GM12878 (cell line): ENCODE data around the gene NUPR1. TPM values are rescaled to one million over a fixed set of nuclear protein-coding genes. Genes with fewer than 3 reads are reported as not detected.

ENCODE experiments used
- ATAC-seq: fragments of 200-7000 bp; cut with Tn5 transposase; 3 replicates; pipeline ENCODE4 v1.9.1; 2020; ENCODE audit warnings: mild to moderate bottlenecking, moderate library complexity
- Bru-seq: library from RNA; stranded (reverse); fragments of 400-500 nt; gene quantifications from one replicate; lab custom pipeline; 2021; lab: Mats Ljungman, UMichigan
- BruChase-seq, 2 experiments: library from RNA; stranded (reverse); fragments of 400-500 nt; gene quantifications; one replicate each; lab custom pipeline; 2021; lab: Mats Ljungman, UMichigan
- BruUV-seq: library from RNA; stranded (reverse); fragments of 400-500 nt; replicated peaks from 2 replicates; lab custom pipeline; 2021; lab: Mats Ljungman, UMichigan
- CTCF ChIA-PET: fragments of 300-600 bp; sonication (Branson Sonifier 250); formaldehyde crosslinking; extraction: SDS; loops from one replicate; lab custom pipeline; 2021; ENCODE audit warnings: inconsistent platforms; lab: Yijun Ruan, JAX
- POLR2A ChIA-PET: fragments of 350-600 bp; formaldehyde crosslinking; extraction: SDS; loops from one replicate; lab custom pipeline; 2021; ENCODE audit warnings: inconsistent platforms; lab: Charles Lee
- RAD21 ChIA-PET: fragments of 300-600 bp; sonication (Branson Sonifier 250); formaldehyde crosslinking; loops from one replicate; lab custom pipeline; 2023; ENCODE audit warnings: antibody characterized with exemption; ENCODE audit not compliant: unreplicated experiment; lab: Charles Lee
- SMC1A ChIA-PET: fragments of 300-600 bp; sonication (Branson Sonifier 250); formaldehyde crosslinking; loops from one replicate; lab custom pipeline; 2023; ENCODE audit not compliant: unreplicated experiment, uncharacterized antibody; lab: Charles Lee
- DNase-seq: peaks from one replicate; pipeline ENCODE4 v3.0.0-alpha.2; 2011; ENCODE audit warnings: low read depth, low spot score
- FAIRE-seq: peaks from 3 replicates; lab custom pipeline; 2011; peaks lifted over from hg19 to GRCh38; lab: Jason Lieb, UNC
- H2AFZ ChIP-seq: 2 replicates; pipeline ENCODE4 v1.6.0; 2011; ENCODE audit warnings: low read depth, low read length, control low read depth; ENCODE audit not compliant: control insufficient read depth
- H3K27ac ChIP-seq: 2 replicates; pipeline ENCODE4 v1.5.1; 2011; ENCODE audit warnings: control low read depth; ENCODE audit not compliant: control insufficient read depth, insufficient read depth
- H3K27me3 ChIP-seq, 2 experiments: replicated peaks in 1 of 2; 2 replicates each; pipeline versions ENCODE4 v1.6.0 to v1.6.1; 2011; ENCODE audit warnings: low read length in 1 of 2; ENCODE audit not compliant: control insufficient read depth in 2 of 2, insufficient read depth in 2 of 2
- H3K36me3 ChIP-seq, 2 experiments: 2 replicates each; pipeline ENCODE4 v1.5.1; 2011; ENCODE audit warnings: low read length in 1 of 2; ENCODE audit not compliant: control insufficient read depth in 2 of 2, insufficient read depth in 2 of 2
- H3K4me1 ChIP-seq: 2 replicates; pipeline ENCODE4 v1.6.1; 2011; ENCODE audit warnings: mild to moderate bottlenecking, low read length, moderate library complexity, mixed read lengths; ENCODE audit not compliant: control insufficient read depth, insufficient read depth
- H3K4me2 ChIP-seq: 2 replicates; pipeline ENCODE4 v1.6.0; 2011; ENCODE audit warnings: control low read depth; ENCODE audit not compliant: control insufficient read depth, insufficient read depth
- H3K4me3 ChIP-seq: fragments of 200-600 bp; sonication (generic); 2 replicates; pipeline ENCODE4 v1.5.1; 2016
- H3K79me2 ChIP-seq: 2 replicates; pipeline ENCODE4 v1.6.0; 2011; ENCODE audit warnings: low read length; ENCODE audit not compliant: control insufficient read depth, insufficient read depth
- H3K9ac ChIP-seq: 2 replicates; pipeline ENCODE4 v1.8.0; 2011; ENCODE audit warnings: low read length, control low read depth, mixed read lengths; ENCODE audit not compliant: control insufficient read depth, insufficient read depth
- H3K9me3 ChIP-seq: replicated peaks from 3 replicates; pipeline ENCODE4 v1.5.1; 2011; ENCODE audit warnings: mild to moderate bottlenecking, low read length; ENCODE audit not compliant: control insufficient read depth, insufficient read depth
- H4K20me1 ChIP-seq: 2 replicates; pipeline ENCODE4 v1.6.0; 2011; ENCODE audit not compliant: control insufficient read depth, insufficient read depth
- MEF2B ChIP-seq: fragments of 450-650 bp; IDR thresholded peaks from 2 replicates; pipeline ENCODE4 v1.6.1; 2018; ENCODE audit warnings: mild to moderate bottlenecking, moderate library complexity; ENCODE audit not compliant: partially characterized antibody, poor library complexity, severe bottlenecking
- PML ChIP-seq: IDR thresholded peaks from 2 replicates; pipeline ENCODE4 v1.6.1; 2012; ENCODE audit warnings: low read length, inconsistent platforms
- POLR2AphosphoS2 ChIP-seq: IDR thresholded peaks from 2 replicates; pipeline ENCODE4 v1.6.1; 2011; ENCODE audit warnings: low read depth, mild to moderate bottlenecking, low read length, improper control_type of control experiment, moderate library complexity
- WGBS: methylation state at CpG from one replicate; pipeline ENCODE4 v1.1.6; 2016; ENCODE audit warnings: low lambda C conversion rate; ENCODE audit not compliant: insufficient replicate concordance, insufficient coverage; ENCODE audit errors: missing lambda C conversion rate; 5-methylcytosine and 5-hydroxymethylcytosine counted together
- in situ Hi-C: fragments of 300-500 bp; cut with MboI; formaldehyde crosslinking; loops from 9 replicates; pipeline ENCODE4 v1.14.3; 2018; ENCODE audit warnings: mixed read lengths
- intact Hi-C: fragments of 100-400 bp; cut with micrococcal nuclease; formaldehyde crosslinking; loops from one replicate; pipeline ENCODE4 v1.14.2; 2022; ENCODE audit not compliant: unreplicated experiment
- long read RNA-seq, 2 experiments: library from polyadenylated mRNA; unstranded; transcript quantifications; one replicate each; pipeline ENCODE4 v2.0.0, GENCODE V29; 2019 to 2020
- polyA minus RNA-seq, 3 experiments: library from RNA; depleted of rRNA, polyadenylated mRNA; stranded (reverse); fragments of >200 nt; gene quantifications; 2 replicates each; pipeline ENCODE4 v1.2.3, GENCODE V29; 2011
- polyA plus RNA-seq, 11 experiments: library from polyadenylated mRNA; depleted of rRNA in 4 of 11; unstranded in 6 of 11; stranded (reverse) in 5 of 11; fragments of >200 nt; fragmentation: Nextera tagmentation in 4 of 11; fragmentation: Illumina TruSeq in 1 of 11; extraction: Ambion mirVana in 4 of 11; extraction: Trizol in 1 of 11; gene quantifications; 1 replicate in 1 of 11; 2 replicates in 10 of 11; pipeline versions ENCODE4 v1.2.1 to v1.2.3, GENCODE V29; 2011 to 2016; ENCODE audit warnings: inconsistent platforms in 2 of 11, missing spikeins in 2 of 11, low read depth in 1 of 11
- total RNA-seq, 4 experiments: library from RNA; depleted of rRNA in 3 of 4; stranded (reverse); fragments of >200 nt in 3 of 4; fragmentation: Illumina TruSeq in 1 of 4; extraction: Trizol in 1 of 4; gene quantifications; 2 replicates each; pipeline versions ENCODE4 v1.2.1 to v1.2.3, GENCODE V29; 2013 to 2021

Gene NUPR1
- not detected in 2 replicates for total RNA-seq (2013; cell fraction: nucleolus; rRNA removed)
- total RNA-seq (2014; rRNA removed) (0.06 TPM in 1 of 2 replicates, not detected in the other), total RNA-seq (2014; rRNA removed; fragmentation: Illumina TruSeq; extraction: Trizol) (0.04 TPM in 1 of 2 replicates, not detected in the other), total RNA-seq (2021) (0.28 and 0.88 TPM in 2 replicates), polyA plus RNA-seq (2011; rRNA removed) (0.26 TPM in 1 of 2 replicates, not detected in the other), polyA plus RNA-seq (2014; fragmentation: Illumina TruSeq; extraction: Trizol) (0.09 TPM in 1 of 2 replicates, not detected in the other), polyA plus RNA-seq (2014; fragmentation: Nextera tagmentation; extraction: Ambion mirVana) (not detected), polyA plus RNA-seq (2014; rRNA removed) (0.03 and 0.08 TPM in 2 replicates), polyA plus RNA-seq (2016; fragmentation: Nextera tagmentation; extraction: Ambion mirVana) (under 1 TPM; 0.43 to 0.78 TPM), polyA minus RNA-seq (2011; rRNA and poly(A)+ RNA removed) (not detected in 2 replicates), Bru-seq, nascent RNA (not detected), BruChase-seq, experiment 1, labeled RNA remaining after a 6-hour chase (percentile 16 among the genes with signal in this experiment), BruChase-seq, experiment 2, labeled RNA remaining after a 2-hour chase (percentile 27 among the genes with signal in this experiment)
- polyA plus RNA-seq (2011; ENCODE audit: low read depth): not detected
- 0.12 and 0.22 TPM in 2 replicates for polyA plus RNA-seq (2011; cell fraction: cytosol; rRNA removed)
- 0.01 and 0.10 TPM in 2 replicates for polyA plus RNA-seq (2011; cell fraction: nucleus; rRNA removed)
- polyA plus RNA-seq (2012): not detected in 2 replicates
- 1.0 TPM in 1 of 2 replicates, not detected in the other for polyA minus RNA-seq (2011; cell fraction: cytosol; rRNA and poly(A)+ RNA removed)
- 0.10 TPM in 1 of 2 replicates, not detected in the other for polyA minus RNA-seq (2011; cell fraction: nucleus; rRNA and poly(A)+ RNA removed)
- long read RNA-seq, experiment 1: 0 reads
- long read RNA-seq, experiment 2: 0 reads

GRCh38 chr16:28538733-28539596 lies at the start of gene NUPR1:
NUPR1 (minus strand) TSS chr16:28538974; CDS start chr16:28538907, 67 bp downstream.
- no peaks in the 10 kb centered on the region; a peak in 1 of 4 replicates for H3K27me3 ChIP-seq
- no peak within 1 kb of the TSS for H3K27ac ChIP-seq
- TF ChIP-seq POLR2AphosphoS2 (no peak), MEF2B (no peak), PML (no peak)
- ATAC-seq (no peak; the same call in 2 of the 3 replicates), FAIRE-seq (no peak), DNase-seq (no peak)
- no peak within 1 kb of the TSS for H3K4me2 ChIP-seq
- SMC1A ChIA-PET: no interaction called here
- H3K9me3 ChIP-seq: no peaks in the 10 kb centered on the region
- WGBS: 46% methylated on average over 19 of the region's 22 CpGs
- BruUV-seq: no TSS peak
- CTCF ChIA-PET: no interaction called here
- H3K4me1 ChIP-seq: peaks cover 7% of the 10 kb centered on the region
- H3K9ac ChIP-seq: no peak within 1 kb of the TSS
- in situ Hi-C loops (no loop called here), intact Hi-C loops (no loop called here)
- H2AFZ ChIP-seq: no peak within 1 kb of the TSS
- POLR2A ChIA-PET: no interaction called here
- H3K79me2 ChIP-seq: no peaks in the 10 kb centered on the region
- no peak within 1 kb of the TSS for H3K4me3 ChIP-seq
- H3K36me3 ChIP-seq: no peaks in the 10 kb centered on the region
- H4K20me1 ChIP-seq: no peaks in the 10 kb centered on the region
- RAD21 ChIA-PET: no interaction called here
